A549 (cell line): ENCODE measurements around the gene YWHAG. TPM values are rescaled to one million over a fixed set of nuclear protein-coding genes. Genes with fewer than 3 reads are reported as not detected.

ENCODE experiments used
- ATAC-seq, 2 experiments: fragments of 200-7000 bp in 1 of 2; fragments of >200 bp in 1 of 2; cut with Nextera tagmentation in 1 of 2; cut with Tn5 transposase in 1 of 2; 3 replicates each; pipeline versions ENCODE4 v1.8.0 to v1.9.1; 2018 to 2020; ENCODE audit warnings: mild to moderate bottlenecking in 1 of 2, moderate library complexity in 1 of 2
- CTCF ChIA-PET: fragments of 300-600 bp; sonication (Branson Sonifier 250); formaldehyde crosslinking; extraction: SDS; loops from one replicate; lab custom pipeline; 2021; ENCODE audit warnings: antibody characterized with exemption, inconsistent platforms; lab: Yijun Ruan, JAX
- POLR2A ChIA-PET: fragments of 350-600 bp; formaldehyde crosslinking; extraction: SDS; loops from one replicate; lab custom pipeline; 2021; ENCODE audit warnings: antibody characterized with exemption, inconsistent platforms; lab: Yijun Ruan, JAX
- DNase-seq, 2 experiments: peaks; one replicate each; pipeline versions ENCODE4 v3.0.0 to v3.0.0-alpha.2; 2011 to 2016; ENCODE audit warnings: low read depth in 1 of 2, low spot score in 1 of 2
- FAIRE-seq: peaks from 2 replicates; lab custom pipeline; 2011; peaks lifted over from hg19 to GRCh38; lab: Jason Lieb, UNC
- H3K27ac ChIP-seq, 2 experiments: fragments of >200 bp; sonication (Bioruptor Twin); formaldehyde crosslinking; 3 replicates each; pipeline ENCODE4 v1.5.1; 2016 to 2017
- H3K4me1 ChIP-seq: fragments of >200 bp; sonication (Bioruptor Twin); formaldehyde crosslinking; 3 replicates; pipeline ENCODE4 v1.6.1; 2016
- H3K4me2 ChIP-seq: fragments of >200 bp; sonication (Bioruptor Twin); formaldehyde crosslinking; 3 replicates; pipeline ENCODE4 v1.6.1; 2016
- H3K4me3 ChIP-seq: fragments of >200 bp; sonication (Bioruptor Twin); formaldehyde crosslinking; 3 replicates; pipeline ENCODE4 v1.5.1; 2016
- H3K9me3 ChIP-seq: fragments of >200 bp; sonication (Bioruptor Twin); formaldehyde crosslinking; 3 replicates; pipeline ENCODE4 v1.6.1; 2016
- CHD2 ChIP-seq: fragments of 150-350 bp; IDR thresholded peaks from 2 replicates; pipeline ENCODE4 v1.6.1; 2014; ENCODE audit warnings: low read length; ENCODE audit not compliant: partially characterized antibody
- ESRRA ChIP-seq: fragments of 150-350 bp; IDR thresholded peaks from 2 replicates; pipeline ENCODE4 v1.6.1; 2014; ENCODE audit warnings: mild to moderate bottlenecking, low read length, borderline replicate concordance
- GATA3 ChIP-seq: IDR thresholded peaks from 2 replicates; pipeline ENCODE4 v1.6.1; 2012; ENCODE audit warnings: borderline replicate concordance
- HEYL ChIP-seq: fragments of 250-450 bp; sonication (Bioruptor Pico); IDR thresholded peaks from 2 replicates; pipeline ENCODE4 v1.8.0; 2021; ENCODE audit warnings: mild to moderate bottlenecking, moderate library complexity
- KDM1A ChIP-seq: fragments of 200-600 bp; sonication (generic); IDR thresholded peaks from 2 replicates; pipeline ENCODE4 v1.6.1; 2016; ENCODE audit warnings: low read depth, mild to moderate bottlenecking
- MAX ChIP-seq: IDR thresholded peaks from 2 replicates; pipeline ENCODE4 v1.6.1; 2012
- MAZ ChIP-seq: fragments of 150-350 bp; IDR thresholded peaks from 2 replicates; pipeline ENCODE4 v1.6.1; 2014; ENCODE audit warnings: antibody characterized with exemption, low read depth, low read length, borderline replicate concordance
- NPAS2 ChIP-seq: fragments of 250-450 bp; sonication (Bioruptor Pico); IDR thresholded peaks from 2 replicates; pipeline ENCODE4 v1.8.0; 2022; ENCODE audit warnings: mild to moderate bottlenecking, moderate library complexity, borderline replicate concordance
- NR3C1 ChIP-seq: fragments of >200 bp; sonication (Bioruptor Twin); formaldehyde crosslinking; IDR thresholded peaks from 3 replicates; pipeline ENCODE4 v1.6.1; 2017
- PHF8 ChIP-seq: fragments of 200-600 bp; sonication (generic); IDR thresholded peaks from 2 replicates; pipeline ENCODE4 v1.6.1; 2016; ENCODE audit warnings: low read depth, mild to moderate bottlenecking, antibody characterized with exemption, moderate library complexity, borderline replicate concordance
- POLR2AphosphoS2 ChIP-seq: conservative IDR thresholded peaks from 2 replicates; pipeline ENCODE4 v1.6.1; 2012; ENCODE audit warnings: low read length, improper control_type of control experiment, inconsistent platforms
- TP53 ChIP-seq: fragments of 250-450 bp; sonication (Bioruptor Pico); IDR thresholded peaks from 2 replicates; pipeline ENCODE4 v1.5.0; 2021; ENCODE audit warnings: mild to moderate bottlenecking, moderate library complexity
- ZFP36 ChIP-seq: fragments of 450-650 bp; IDR thresholded peaks from 2 replicates; pipeline ENCODE4 v1.6.1; 2014; ENCODE audit warnings: borderline replicate concordance; ENCODE audit not compliant: partially characterized antibody
- WGBS: methylation state at CpG from one replicate; pipeline ENCODE4 v1.1.6; 2017; ENCODE audit errors: missing lambda C conversion rate; 5-methylcytosine and 5-hydroxymethylcytosine counted together
- polyA plus RNA-seq, 4 experiments: library from polyadenylated mRNA; depleted of rRNA in 3 of 4; stranded (reverse); fragments of >200 nt; fragmentation: RNase III in 1 of 4; extraction: RNeasy Plus Mini Kit Qiagen cat#74134 plus additional on column Dnase treatment in 1 of 4; gene quantifications; 2 replicates in 3 of 4; 3 replicates in 1 of 4; pipeline ENCODE4 v1.2.3, GENCODE V29; 2011 to 2017
- TF ChIP-seq, protein P1 (sequence below): IDR thresholded peaks from 2 replicates; pipeline ENCODE4 v1.6.1; 2012; ENCODE audit warnings: low read depth, borderline replicate concordance
- TF ChIP-seq, protein P2 (sequence below): fragments of 150-350 bp; IDR thresholded peaks from 2 replicates; pipeline ENCODE4 v1.6.1; 2014; ENCODE audit warnings: low read depth, mild to moderate bottlenecking, low read length
- TF ChIP-seq, protein P3 (sequence below): fragments of 250-450 bp; sonication (Bioruptor Pico); IDR thresholded peaks from 2 replicates; pipeline ENCODE4 v1.5.0; 2021; ENCODE audit warnings: mild to moderate bottlenecking, moderate library complexity, borderline replicate concordance

YWHAG gene
- polyA plus RNA-seq, 2 of the 4 experiments (the other 2 are of a cell fraction): 141 to 302 TPM

GRCh38 chr7:76282344-76283253 lies 76.2 kb downstream of the YWHAG start:
- ATAC-seq: peak; percentile 47 to 65
- peak overlapping the region; percentile 99 for H3K4me2 ChIP-seq
- CTCF ChIA-PET: interaction anchor here (0.6 to 32.9 kb wide), 11 partner anchors 8 to 105 kb away, joined by 3 to 764 read pairs (median 7); partner anchors contain the start of gene HSPB1
- no peaks in the 10 kb centered on the region for H3K9me3 ChIP-seq
- FAIRE-seq: no peak
- TF ChIP-seq, protein P1, sequence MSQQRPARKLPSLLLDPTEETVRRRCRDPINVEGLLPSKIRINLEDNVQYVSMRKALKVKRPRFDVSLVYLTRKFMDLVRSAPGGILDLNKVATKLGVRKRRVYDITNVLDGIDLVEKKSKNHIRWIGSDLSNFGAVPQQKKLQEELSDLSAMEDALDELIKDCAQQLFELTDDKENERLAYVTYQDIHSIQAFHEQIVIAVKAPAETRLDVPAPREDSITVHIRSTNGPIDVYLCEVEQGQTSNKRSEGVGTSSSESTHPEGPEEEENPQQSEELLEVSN: 0 out of 2 replicates have a peak, but pooled peaks have one; percentile 23
- TF ChIP-seq, protein P2, sequence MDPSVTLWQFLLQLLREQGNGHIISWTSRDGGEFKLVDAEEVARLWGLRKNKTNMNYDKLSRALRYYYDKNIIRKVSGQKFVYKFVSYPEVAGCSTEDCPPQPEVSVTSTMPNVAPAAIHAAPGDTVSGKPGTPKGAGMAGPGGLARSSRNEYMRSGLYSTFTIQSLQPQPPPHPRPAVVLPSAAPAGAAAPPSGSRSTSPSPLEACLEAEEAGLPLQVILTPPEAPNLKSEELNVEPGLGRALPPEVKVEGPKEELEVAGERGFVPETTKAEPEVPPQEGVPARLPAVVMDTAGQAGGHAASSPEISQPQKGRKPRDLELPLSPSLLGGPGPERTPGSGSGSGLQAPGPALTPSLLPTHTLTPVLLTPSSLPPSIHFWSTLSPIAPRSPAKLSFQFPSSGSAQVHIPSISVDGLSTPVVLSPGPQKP: no peak
- peak overlapping the region; percentile 78 for H3K4me3 ChIP-seq
- peaks cover 19% of the 10 kb centered on the region for H3K4me1 ChIP-seq
- POLR2A ChIA-PET: interaction anchor here (0.7 to 1.8 kb wide), 3 partner anchors 9 to 116 kb away, joined by 4 to 6 read pairs (median 5); no protein-coding TSS in a partner anchor
- peak overlapping the region; percentile 84 for H3K27ac ChIP-seq
- WGBS: 23% methylated on average over 18 of the region's 98 CpGs
- DNase-seq: no peak

DNA sequence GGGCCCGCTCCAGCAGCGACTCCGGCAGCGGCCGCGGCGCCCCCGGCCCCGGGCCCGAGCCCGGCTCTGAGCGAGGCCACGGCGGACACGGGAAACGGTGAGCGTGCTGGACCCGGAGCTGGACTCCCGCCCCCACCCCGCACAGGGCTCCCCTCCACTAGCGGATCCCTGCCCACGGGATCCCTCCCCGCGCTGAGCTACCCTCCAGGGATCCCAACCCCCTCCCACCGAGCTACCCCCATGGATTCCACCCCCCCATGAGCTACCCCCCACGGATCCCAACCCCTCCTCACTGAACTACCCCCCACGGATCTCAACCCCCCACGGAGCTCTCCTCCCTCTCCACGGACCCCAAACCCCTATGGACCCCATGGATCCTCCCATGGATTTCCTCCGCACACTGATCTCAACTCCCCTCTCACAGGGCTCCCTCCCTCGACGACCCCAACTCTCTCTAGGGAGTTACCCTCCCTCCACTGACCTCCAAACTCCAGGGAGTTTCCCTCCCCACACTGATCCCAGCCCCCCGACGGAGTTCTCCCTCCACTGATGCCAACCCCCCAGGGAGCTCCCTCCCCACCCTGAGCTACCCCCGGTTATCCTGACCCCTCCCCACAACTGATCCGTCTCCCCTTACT lies 77.0 kb downstream of the YWHAG start:
- H3K4me2 ChIP-seq: peak overlapping the region; percentile 99
- FAIRE-seq: no peak
- TF ChIP-seq MAZ: no peak
- TF ChIP-seq ESRRA: no peak
- no peak for TF ChIP-seq POLR2AphosphoS2
- TF ChIP-seq KDM1A: no peak
- no peak for TF ChIP-seq NPAS2 (CRISPR knock-in tag)
- TF ChIP-seq HEYL: no peak
- TF ChIP-seq PHF8: no peak
- no peak for TF ChIP-seq NR3C1
- TF ChIP-seq TP53 (CRISPR knock-in tag): no peak
- no peak for TF ChIP-seq ZFP36
- TF ChIP-seq, protein P3, sequence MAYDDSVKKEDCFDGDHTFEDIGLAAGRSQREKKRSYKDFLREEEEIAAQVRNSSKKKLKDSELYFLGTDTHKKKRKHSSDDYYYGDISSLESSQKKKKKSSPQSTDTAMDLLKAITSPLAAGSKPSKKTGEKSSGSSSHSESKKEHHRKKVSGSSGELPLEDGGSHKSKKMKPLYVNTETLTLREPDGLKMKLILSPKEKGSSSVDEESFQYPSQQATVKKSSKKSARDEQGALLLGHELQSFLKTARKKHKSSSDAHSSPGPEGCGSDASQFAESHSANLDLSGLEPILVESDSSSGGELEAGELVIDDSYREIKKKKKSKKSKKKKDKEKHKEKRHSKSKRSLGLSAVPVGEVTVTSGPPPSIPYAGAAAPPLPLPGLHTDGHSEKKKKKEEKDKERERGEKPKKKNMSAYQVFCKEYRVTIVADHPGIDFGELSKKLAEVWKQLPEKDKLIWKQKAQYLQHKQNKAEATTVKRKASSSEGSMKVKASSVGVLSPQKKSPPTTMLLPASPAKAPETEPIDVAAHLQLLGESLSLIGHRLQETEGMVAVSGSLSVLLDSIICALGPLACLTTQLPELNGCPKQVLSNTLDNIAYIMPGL (CRISPR knock-in tag): no peak
- TF ChIP-seq CHD2: no peak
- TF ChIP-seq GATA3: no peak
- TF ChIP-seq MAX: no peak
- H3K9me3 ChIP-seq: no peaks in the 10 kb centered on the region
- H3K4me3 ChIP-seq: peak overlapping the region; percentile 78
- ChIA-PET POLR2A (interaction anchor here (0.5 to 1.8 kb wide), 4 partner anchors 9 to 115 kb away, joined by 4 to 9 read pairs (median 6); no protein-coding TSS in a partner anchor), CTCF (interaction anchor here (0.6 to 32.9 kb wide), 10 partner anchors 9 to 104 kb away, joined by 3 to 764 read pairs (median 7); partner anchors contain the start of gene HSPB1)
- H3K27ac ChIP-seq: peak overlapping the region; percentile 84
- no peak for DNase-seq
- H3K4me1 ChIP-seq: peaks cover 19% of the 10 kb centered on the region
- ATAC-seq: peak in 1 of 2 experiments; percentile 10; a peak in 1 of 6 replicates
- 4% methylated on average over 4 of the region's 36 CpGs for WGBS
